Iris pigment epithelial cell (primary cell): ENCODE results near the gene KHDRBS2.

Experiments
- DNase-seq: peaks from one replicate; pipeline ENCODE4 v3.0.0-alpha.2; 2011; ENCODE audit warnings: low read depth

Gene KHDRBS2

DNA sequence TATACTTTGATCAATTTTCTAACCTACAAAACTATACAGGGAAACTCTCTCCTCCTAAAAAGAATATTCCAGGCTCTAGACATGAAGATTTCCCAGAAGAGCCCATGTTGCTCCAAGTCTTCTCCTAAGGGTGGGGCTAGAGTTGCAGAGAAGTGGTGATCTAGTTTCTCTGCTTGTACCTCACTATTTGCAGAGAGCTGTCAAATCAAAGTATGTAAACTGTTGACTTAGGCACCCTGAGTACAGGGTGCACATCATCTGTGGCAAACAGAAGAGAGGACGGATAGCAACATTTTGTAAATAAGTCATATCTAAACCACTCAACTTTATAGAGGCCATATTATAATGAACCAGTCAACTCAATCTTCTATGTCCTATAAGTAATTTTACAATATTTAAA is 250.1 kb downstream of the KHDRBS2 start:
- no peak for DNase-seq

DNA sequence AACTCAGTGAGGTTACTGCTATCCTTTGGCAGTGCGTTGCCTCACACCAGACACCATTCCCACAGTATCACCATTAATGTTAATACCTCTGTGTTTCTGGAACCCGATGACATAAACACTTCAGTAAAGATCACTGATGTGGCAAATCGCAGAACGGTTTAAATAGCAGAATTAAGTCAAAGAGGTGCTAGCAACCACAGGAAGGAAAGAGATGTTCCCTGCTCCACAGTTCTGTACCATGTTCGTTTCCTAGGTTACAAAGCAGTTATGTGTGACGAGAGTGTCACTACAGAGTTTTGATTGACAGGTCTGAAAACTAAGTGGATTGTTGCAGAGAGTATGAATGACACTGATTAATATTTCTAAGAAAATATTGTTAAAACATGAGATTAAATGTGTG is 272.3 kb downstream of the KHDRBS2 start:
- no peak for DNase-seq

DNA sequence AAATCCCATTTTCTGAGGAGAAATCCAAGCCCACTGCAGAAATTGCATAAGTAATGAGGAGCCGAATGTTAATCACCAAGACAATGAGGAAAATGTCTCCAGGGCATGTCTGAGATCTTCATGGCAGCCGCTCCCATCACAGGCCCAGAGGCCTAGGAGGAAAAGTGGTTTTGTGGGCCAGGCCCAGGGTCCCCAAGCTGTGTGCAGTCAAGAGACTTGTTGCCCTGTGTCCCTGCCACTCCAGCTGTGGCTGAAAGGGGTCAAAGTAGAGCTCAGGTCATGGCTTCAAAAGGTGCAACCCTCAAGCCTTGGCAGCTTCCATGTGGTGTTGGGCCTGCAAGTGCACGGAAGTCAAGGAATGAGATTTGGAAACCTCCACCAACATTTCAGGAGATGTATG is 276.6 kb downstream of the KHDRBS2 start:
- DNase-seq: no peak

DNA sequence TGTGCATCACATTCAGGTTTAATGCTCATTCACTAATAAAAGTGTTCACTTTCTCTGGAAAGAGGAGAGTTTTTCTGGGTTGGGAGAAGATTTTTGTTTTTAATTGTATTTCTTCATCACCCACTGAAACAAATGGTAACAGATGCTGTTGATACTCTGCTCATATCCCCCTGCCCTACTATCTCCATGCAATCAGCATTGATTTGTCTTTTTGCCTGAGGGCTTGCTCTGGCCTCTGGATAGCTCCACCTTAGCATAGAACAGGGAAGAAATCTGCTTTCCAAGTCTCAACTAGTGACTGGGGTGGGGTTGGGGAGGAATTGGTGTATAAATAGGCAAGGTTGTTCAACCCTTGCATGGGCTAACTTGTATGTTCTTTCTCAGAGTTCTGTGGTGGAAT is 296.4 kb downstream of the KHDRBS2 start:
- no peak for DNase-seq

DNA sequence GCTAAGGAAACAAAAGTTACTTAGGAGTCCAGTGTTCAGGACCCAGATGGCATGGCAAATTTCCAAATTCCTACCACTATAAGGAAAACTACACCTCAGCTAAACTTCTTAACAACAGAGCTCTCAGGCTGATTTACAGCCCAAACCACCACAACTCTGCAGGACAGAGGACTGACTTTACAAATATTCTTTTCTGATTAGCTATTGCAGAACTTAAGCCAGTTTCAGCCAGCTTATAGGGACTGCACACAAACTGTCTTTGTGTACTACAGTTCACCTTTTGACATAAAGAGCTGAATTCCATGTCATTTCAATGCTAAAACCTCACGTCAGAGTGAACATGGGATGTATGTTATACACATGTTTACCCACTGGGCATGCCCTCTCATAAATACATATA is 305.4 kb downstream of the KHDRBS2 start:
- no peak for DNase-seq

DNA sequence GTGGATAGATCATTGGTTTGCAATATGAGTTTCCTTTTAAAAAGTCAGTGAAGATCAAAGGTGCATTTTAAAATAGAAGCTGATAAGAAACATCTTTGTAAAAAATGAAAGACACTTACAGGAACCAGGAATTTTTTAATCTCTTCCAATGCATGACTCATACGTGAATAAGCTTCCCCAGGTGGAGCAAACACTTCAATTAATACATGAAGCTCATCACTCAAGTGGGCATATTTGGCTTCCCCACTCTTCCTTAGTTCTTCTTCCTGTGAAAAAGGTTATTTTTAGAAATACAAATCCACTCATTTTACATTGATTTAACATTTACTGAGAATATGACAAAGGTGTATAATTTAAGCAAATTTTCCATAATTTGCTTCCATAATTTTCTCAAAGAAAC is 308.1 kb downstream of the KHDRBS2 start:
- no peak for DNase-seq

DNA sequence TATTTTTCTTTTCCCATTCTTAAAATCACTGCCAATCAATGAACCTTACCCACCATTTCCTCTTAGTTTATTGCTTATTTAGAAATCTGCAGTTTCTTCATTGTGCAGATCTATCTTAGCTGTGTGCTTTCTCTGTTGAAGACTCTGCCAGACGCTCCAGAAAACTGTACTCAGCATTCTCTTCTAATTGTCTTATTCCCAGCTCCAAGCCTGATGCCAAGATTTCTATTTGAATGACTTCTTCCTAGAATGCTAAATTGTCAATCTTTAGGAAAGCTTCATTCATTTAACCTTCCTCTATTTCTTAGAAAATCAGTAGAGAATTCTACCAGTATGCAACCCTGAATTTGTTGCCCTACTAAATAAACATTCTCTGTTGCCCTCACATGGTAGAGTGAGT is 308.9 kb downstream of the KHDRBS2 start:
- no peak for DNase-seq

DNA sequence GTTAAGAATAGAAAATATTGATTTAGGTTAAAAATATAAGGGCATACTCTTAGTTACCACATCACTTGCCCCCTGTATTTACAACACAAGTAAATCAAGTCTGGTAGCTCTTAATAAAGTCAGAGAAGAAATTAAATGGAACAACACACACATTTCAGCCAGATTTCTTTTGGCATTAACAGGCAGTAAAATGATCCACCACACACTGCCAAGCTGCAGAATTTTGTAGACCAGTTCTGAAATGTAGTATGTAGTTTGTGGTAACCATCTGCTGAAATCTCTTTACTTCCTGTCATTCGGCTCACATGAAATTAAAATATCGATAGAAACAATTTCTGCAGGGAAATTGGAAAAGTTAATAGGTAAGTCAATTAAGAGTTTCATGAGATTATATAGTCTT is 326.8 kb downstream of the KHDRBS2 start:
- DNase-seq: no peak

DNA sequence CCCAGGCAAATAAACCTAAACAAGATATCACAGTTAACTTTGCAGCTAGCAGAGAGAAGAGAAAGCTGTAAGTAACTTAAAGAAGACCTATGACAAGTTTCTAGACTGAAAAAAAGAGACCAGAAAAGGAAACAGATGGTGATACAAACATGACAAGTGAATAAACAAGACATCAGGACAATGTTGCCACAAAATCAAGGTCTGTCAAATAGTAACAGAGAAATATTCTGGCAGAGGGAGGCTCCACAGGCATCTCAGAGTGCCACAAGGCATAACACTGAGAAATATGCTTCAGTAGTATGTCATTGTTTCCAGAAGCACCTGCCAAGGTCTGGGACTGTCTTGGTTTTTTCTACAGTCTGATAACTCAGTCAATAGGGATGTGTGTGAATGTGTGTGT is 332.2 kb downstream of the KHDRBS2 start:
- DNase-seq: no peak

DNA sequence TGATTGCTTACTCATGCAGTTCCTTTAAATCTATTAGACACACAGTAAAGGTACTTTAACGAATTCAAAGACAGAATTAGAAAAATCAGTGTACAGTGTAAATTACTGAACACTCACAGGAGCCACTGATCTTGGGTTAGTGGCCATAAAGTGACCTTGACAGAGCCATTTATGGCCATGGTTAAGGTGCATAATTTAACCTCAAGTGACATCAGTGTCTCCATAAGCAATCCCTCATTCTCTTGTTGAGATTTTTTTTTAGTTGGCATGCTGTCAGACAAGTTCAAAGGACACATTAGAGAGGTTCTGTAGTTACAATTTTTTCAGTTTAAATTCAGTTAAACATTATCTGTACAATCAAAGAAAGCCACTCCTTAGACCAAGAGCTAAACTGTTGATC is 334.4 kb downstream of the KHDRBS2 start:
- no peak for DNase-seq

DNA sequence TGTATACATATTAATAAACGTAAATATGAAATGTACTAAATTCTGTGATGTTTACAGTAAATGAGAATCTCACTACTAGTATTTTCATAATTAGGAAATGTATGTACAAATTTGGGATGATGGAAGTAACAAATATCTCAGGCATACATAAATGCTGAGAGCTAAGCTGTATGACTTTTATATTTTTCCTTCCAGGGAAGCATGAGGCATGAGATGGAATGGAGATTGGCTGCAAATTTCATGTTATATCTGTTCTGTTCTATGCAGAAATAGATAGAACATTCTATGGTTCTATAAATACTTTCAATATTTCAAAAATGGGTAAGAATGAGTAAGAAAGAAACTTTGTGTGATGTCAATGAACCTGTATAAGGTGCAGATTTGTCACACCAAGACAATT is 335.2 kb downstream of the KHDRBS2 start:
- DNase-seq: no peak

DNA sequence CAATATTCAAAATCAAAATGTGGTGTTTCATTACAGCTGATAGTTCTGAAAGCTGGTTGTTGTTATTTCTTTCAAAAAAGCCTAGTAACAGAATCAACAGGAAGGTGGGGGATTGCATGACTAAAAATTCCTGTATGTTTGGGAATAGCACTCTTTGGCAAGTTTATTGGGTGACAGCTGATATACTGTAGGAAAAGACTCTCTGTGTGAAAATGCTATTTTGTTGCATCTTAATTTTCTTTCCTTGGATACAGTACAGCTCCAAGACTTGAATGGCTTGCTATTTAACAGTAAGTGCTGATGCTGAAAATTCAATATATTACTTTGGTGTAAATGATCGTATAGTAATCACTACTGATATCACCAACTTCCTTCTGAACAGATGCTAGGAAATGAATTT is 336.1 kb downstream of the KHDRBS2 start:
- no peak for DNase-seq

DNA sequence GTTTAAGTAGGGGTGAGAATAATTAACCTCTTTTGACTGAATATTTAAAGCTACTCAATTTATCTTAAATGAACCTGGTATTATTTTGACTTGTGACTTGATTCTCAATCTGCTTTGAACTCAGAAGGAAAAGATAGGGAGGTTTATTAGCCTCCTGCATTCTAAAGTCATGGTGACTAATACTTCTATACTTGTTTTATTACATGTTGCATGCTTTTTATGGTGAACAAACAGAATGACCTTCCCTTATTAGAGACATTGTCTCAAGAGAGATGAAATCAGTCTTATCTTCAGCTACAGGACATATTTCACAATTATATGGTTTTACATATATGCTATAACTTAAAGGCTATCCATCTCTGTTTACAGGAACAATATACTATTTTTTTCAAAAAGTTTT is 336.9 kb downstream of the KHDRBS2 start:
- no peak for DNase-seq

DNA sequence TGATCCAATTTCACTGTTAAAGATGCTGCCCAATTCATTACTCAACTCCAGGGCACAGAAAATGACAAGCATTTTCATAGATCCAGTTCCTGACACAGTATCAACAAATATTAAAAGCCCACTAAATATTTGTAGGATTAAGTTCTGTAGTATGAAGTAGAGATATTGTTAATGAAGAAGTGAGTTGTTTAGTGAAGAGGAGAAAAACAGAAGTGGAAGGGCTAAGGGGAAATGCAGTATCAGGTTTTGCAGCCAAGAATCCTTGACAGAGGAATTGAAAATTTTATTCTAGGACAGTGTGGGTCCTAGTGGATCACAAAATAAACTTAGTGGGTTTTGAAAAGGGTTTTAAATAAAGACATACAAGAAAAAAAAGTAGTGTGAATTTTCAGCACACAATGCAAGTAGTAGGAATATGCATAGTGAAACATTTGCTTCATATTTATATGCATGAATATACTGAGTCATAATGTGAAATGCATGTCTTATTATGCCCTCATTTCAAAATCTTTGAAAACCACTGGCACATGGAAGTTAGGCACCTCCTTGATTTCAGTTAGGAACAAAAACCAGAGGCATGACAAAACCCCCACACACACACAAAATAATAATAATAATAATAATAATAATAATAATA is 338.6 kb downstream of the KHDRBS2 start:
- no peak for DNase-seq

DNA sequence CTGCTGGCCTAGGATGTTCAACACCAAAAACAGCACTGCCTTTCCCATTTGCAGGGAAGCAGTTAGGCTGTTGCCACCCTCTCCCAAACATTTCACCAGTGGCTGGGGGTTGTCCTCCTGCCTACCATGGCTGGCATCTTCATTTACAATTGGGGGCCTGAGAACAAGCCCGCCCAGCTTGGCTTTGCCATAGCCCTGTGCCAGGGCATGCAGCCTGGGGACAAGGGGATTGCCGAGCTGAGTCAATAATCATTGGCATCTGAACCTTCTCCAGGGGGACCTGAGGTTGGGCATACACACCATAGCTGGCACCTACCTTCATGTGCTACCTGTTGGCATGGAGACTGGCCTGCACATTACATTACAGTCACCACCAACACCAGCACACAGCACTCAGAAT is 345.1 kb downstream of the KHDRBS2 start:
- no peak for DNase-seq

DNA sequence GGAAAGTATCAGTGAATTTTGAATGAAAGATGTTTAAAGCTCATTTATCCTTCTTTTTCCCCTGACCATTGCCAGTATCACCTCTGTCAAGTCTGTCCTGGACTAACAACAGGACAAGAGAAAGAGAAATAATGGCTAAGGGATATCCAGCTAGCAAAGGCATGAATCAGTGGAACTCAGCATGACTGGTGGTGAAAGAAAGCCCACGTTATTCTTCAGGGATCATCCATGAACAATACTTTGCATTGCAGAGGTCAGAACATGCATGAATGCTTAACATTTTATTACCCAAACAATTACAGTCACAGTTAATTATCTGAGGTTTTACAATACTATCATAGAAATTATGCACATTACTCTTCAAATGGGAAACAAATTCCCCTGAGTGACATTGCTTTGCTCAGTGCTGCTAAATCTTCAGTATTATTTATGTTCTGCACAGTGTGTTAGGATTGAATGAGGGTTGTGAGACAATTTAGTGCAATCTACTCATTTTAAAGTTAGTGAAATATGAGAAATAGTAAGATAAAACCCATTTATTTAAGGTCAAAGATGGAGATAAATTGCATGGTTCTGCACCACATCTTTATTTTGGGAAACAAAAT is 350.7 kb downstream of the KHDRBS2 start:
- DNase-seq: no peak

DNA sequence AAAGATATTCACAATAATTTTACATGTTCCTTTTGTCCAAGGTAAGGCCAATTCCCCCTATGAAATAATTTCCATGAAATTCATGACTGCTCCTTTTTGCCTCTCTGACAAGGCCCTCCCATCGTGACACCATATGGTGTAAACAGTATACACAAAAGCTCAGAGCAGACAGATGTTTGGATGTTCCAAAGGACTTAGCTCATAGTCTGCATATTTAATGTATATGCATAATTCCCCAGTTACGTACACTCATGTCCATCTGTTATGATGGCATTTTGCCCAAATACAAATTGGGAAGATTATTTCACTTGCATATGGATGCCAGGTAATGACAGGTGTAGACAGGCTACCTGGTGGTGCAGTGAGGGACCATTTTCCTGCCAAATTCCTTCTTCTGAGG is 376.5 kb downstream of the KHDRBS2 start:
- no peak for DNase-seq

DNA sequence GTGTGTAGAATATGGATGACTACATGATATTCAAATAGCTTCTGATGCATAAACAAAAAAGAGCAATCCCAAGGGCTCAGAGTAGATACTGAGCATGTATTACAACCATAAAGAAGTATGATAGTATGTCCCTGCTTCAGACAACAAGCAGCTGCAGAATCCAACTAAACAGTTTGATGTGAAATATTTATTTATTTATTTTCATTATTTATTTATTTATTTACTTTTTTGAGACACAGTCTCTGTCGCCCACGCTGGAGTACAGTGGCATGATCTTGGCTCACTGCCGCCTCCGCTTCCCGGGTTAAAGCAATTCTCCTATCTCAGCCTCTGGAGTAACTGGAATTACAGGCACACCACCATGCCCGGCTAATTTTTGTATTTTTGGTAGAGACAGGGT is 384.3 kb downstream of the KHDRBS2 start:
- no peak for DNase-seq

DNA sequence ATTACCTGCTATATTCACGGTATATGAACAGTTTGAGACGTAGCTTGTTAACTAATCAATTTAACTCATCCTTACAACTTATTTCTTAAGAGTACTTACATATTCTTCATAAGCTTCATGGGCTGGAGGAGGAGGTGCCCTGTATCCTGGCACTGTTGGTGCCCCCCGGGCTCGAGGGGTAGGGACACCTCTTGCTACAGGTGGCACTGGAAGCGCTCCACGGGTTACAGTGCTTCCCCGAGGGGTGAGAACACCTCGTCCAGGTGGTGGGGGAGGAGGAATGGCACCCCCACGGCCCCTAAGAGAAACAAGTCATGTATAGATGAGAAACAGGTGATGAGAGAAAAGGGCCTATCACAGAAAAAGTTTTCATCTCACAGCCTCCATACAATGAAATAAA is 391.5 kb downstream of the KHDRBS2 start:
- no peak for DNase-seq

DNA sequence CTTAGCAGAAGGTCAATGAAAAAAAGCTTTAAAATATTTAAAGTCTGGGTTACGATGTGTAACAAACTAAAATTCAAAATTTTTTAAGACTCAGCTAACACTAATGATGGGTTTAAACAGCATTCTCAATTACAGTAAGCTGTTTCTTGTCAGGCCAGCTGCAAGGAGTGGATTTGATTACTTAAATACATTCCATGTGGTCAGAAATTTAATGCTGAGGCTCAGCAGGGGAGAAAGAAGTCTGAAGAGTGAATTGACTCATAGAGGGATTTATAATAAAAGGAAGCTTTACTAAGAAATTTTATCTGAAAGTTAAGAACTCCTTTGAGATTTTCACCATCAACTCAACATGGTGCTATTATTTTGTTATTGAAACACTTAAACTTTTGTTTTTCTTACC is 398.6 kb downstream of the KHDRBS2 start:
- DNase-seq: peak; percentile 18

DNA sequence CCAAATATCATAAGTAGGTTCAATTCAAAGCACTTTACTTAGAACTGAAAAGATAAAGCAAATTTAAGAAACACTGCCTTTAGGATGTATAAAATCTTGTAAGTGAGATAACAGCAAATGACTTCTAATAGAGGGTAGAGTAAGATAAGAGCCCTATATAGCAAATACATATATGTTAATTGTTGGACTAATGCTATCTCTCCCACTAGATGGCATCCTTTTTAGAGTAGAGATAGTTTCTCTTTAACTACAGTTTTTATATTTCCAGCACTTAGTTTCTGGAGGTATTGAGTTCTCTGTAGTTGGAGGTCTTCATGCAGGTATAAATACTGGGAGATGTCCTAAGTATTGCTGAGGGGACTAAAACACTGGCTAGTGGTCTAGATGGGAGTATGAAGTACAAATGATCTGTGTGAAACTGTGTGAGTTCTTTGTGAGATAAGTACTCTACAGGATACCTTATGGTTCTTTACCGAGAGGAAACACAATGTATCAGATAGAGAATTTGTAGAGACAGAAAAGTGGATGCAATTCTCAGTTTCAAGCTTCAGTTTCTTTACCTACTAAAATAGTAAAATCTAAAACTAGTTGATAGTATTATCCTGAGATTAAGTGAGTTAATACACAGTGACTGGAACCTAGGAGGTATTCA is 399.3 kb downstream of the KHDRBS2 start:
- no peak for DNase-seq

DNA sequence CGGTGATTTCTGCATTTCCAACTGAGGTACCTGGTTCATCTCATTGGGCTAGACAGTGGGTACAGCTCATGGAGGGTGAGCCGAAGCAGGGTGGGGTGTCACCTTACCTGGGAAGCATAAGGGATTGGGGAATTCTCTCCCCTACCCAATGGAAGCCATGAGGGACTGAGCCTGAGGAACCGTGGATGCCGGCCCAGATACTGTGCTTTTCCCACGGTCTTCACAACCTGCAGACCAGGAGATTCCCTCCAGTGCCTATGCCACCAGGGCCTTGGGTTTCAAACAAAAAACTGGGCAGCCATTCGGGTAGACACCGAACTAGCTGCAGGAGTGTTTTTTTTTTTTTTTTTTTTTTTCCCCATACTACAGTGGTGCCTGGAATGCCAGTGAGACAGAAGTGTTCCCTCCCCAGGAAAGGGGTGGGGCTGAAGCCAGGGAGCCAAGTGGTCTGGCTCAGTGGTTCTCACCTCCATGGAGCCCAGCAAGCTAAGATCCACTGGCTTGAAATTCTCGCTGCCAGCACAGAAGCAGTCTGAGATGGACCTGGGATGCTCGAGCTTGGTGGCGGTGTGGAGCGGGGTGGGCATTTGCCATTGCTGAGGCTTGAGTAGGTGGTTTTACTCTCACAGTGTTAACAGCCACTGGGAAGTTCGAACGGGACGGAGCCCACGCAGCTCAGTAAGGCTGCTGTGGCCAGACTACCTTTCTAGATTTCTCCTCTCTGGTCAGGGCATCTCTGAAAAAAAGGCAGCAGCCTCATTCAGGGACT is 416.2 kb downstream of the KHDRBS2 start:
- DNase-seq: no peak

DNA sequence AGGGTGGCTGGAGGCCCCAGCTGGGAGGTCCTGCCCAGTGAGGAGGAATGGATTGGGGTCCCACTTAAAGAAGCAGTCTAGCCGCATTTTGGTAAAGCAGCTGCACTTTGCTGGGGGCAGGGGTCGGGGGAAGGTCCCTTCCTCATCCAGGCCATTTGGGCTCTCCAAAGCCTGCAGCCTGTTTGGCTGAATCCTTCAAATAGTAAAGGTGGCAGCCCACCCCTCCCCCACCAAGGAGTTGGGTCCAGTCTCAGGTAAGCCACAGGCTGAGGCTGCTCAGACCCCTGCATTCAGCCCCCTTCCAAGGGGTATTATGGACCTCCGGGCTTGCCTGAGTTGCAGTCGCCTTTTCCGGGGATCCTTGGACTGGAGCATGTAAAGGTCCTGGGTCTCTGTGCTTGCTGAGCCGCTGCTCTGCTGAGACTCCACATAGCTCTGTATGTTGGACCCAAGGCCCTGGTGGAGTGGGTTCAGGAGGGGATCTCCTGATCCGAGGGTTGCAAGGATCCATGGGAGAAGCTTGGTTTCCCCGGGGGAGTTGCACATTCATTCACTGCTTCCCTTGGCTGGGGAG is 417.4 kb downstream of the KHDRBS2 start:
- DNase-seq: no peak
